A549 (cell line): ENCODE data around the gene EVC. TPM values are rescaled to one million over a fixed set of nuclear protein-coding genes. Genes with fewer than 3 reads are reported as not detected.

Experiments
- ATAC-seq, 2 experiments: fragments of 200-7000 bp in 1 of 2; fragments of >200 bp in 1 of 2; cut with Nextera tagmentation in 1 of 2; cut with Tn5 transposase in 1 of 2; 3 replicates each; pipeline versions ENCODE4 v1.8.0 to v1.9.1; 2018 to 2020; ENCODE audit warnings: mild to moderate bottlenecking in 1 of 2, moderate library complexity in 1 of 2
- CTCF ChIA-PET: fragments of 300-600 bp; sonication (Branson Sonifier 250); formaldehyde crosslinking; extraction: SDS; loops from one replicate; lab custom pipeline; 2021; ENCODE audit warnings: antibody characterized with exemption, inconsistent platforms; lab: Yijun Ruan, JAX
- POLR2A ChIA-PET: fragments of 350-600 bp; formaldehyde crosslinking; extraction: SDS; loops from one replicate; lab custom pipeline; 2021; ENCODE audit warnings: antibody characterized with exemption, inconsistent platforms; lab: Yijun Ruan, JAX
- DNase-seq, 2 experiments: peaks; one replicate each; pipeline versions ENCODE4 v3.0.0 to v3.0.0-alpha.2; 2011 to 2016; ENCODE audit warnings: low read depth in 1 of 2, low spot score in 1 of 2
- FAIRE-seq: peaks from 2 replicates; lab custom pipeline; 2011; peaks lifted over from hg19 to GRCh38; lab: Jason Lieb, UNC
- H3K27ac ChIP-seq, 2 experiments: fragments of >200 bp; sonication (Bioruptor Twin); formaldehyde crosslinking; 3 replicates each; pipeline ENCODE4 v1.5.1; 2016 to 2017
- H3K4me1 ChIP-seq: fragments of >200 bp; sonication (Bioruptor Twin); formaldehyde crosslinking; 3 replicates; pipeline ENCODE4 v1.6.1; 2016
- H3K4me2 ChIP-seq: fragments of >200 bp; sonication (Bioruptor Twin); formaldehyde crosslinking; 3 replicates; pipeline ENCODE4 v1.6.1; 2016
- H3K4me3 ChIP-seq: fragments of >200 bp; sonication (Bioruptor Twin); formaldehyde crosslinking; 3 replicates; pipeline ENCODE4 v1.5.1; 2016
- H3K9me3 ChIP-seq: fragments of >200 bp; sonication (Bioruptor Twin); formaldehyde crosslinking; 3 replicates; pipeline ENCODE4 v1.6.1; 2016
- CBX2 ChIP-seq: fragments of 200-600 bp; sonication (generic); IDR thresholded peaks from 2 replicates; pipeline ENCODE4 v1.6.1; 2016; ENCODE audit warnings: low read depth, mild to moderate bottlenecking, borderline replicate concordance
- CBX8 ChIP-seq: fragments of 200-600 bp; sonication (generic); IDR thresholded peaks from 2 replicates; pipeline ENCODE4 v1.6.1; 2016
- CHD2 ChIP-seq: fragments of 150-350 bp; IDR thresholded peaks from 2 replicates; pipeline ENCODE4 v1.6.1; 2014; ENCODE audit warnings: low read length; ENCODE audit not compliant: partially characterized antibody
- CHD4 ChIP-seq: fragments of 200-600 bp; sonication (generic); IDR thresholded peaks from 2 replicates; pipeline ENCODE4 v1.6.1; 2016; ENCODE audit warnings: antibody characterized with exemption, mild to moderate bottlenecking, borderline replicate concordance
- ESRRA ChIP-seq: fragments of 150-350 bp; IDR thresholded peaks from 2 replicates; pipeline ENCODE4 v1.6.1; 2014; ENCODE audit warnings: mild to moderate bottlenecking, low read length, borderline replicate concordance
- FOSB ChIP-seq: fragments of 250-450 bp; sonication (Bioruptor Pico); IDR thresholded peaks from 2 replicates; pipeline ENCODE4 v1.5.0; 2020; ENCODE audit warnings: mild to moderate bottlenecking, moderate library complexity
- FOXS1 ChIP-seq: fragments of 250-450 bp; sonication (Bioruptor Pico); IDR thresholded peaks from 2 replicates; pipeline ENCODE4 v1.5.0; 2020; ENCODE audit warnings: mild to moderate bottlenecking, moderate library complexity
- HES2 ChIP-seq: fragments of >200 bp; sonication (Bioruptor Twin); formaldehyde crosslinking; IDR thresholded peaks from 2 replicates; pipeline ENCODE4 v1.6.1; 2016
- HOXA7 ChIP-seq: fragments of 250-450 bp; sonication (Bioruptor Pico); IDR thresholded peaks from 2 replicates; pipeline ENCODE4 v1.5.0; 2020; ENCODE audit warnings: mild to moderate bottlenecking, moderate library complexity
- JUNB ChIP-seq: fragments of >200 bp; sonication (Bioruptor Twin); formaldehyde crosslinking; IDR thresholded peaks from 2 replicates; pipeline ENCODE4 v1.6.1; 2016
- KDM1A ChIP-seq: fragments of 200-600 bp; sonication (generic); IDR thresholded peaks from 2 replicates; pipeline ENCODE4 v1.6.1; 2016; ENCODE audit warnings: low read depth, mild to moderate bottlenecking
- MAFK ChIP-seq: fragments of 450-650 bp; IDR thresholded peaks from 2 replicates; pipeline ENCODE4 v1.6.1; 2014; ENCODE audit not compliant: partially characterized antibody
- NFE2L2 ChIP-seq: fragments of 150-350 bp; conservative IDR thresholded peaks from 2 replicates; pipeline ENCODE4 v1.6.1; 2014; ENCODE audit warnings: low read length
- PHF8 ChIP-seq: fragments of 200-600 bp; sonication (generic); IDR thresholded peaks from 2 replicates; pipeline ENCODE4 v1.6.1; 2016; ENCODE audit warnings: low read depth, mild to moderate bottlenecking, antibody characterized with exemption, moderate library complexity, borderline replicate concordance
- POLR2A ChIP-seq: IDR thresholded peaks from 2 replicates; pipeline ENCODE4 v1.6.1; 2012; ENCODE audit warnings: mild to moderate bottlenecking, low read length
- RAD21 ChIP-seq, 2 experiments: fragments of >200 bp in 1 of 2; sonication (Bioruptor Twin) in 1 of 2; formaldehyde crosslinking in 1 of 2; IDR thresholded peaks in 1 of 2; conservative IDR thresholded peaks in 1 of 2; 2 replicates in 1 of 2; 3 replicates in 1 of 2; pipeline ENCODE4 v1.6.1; 2012 to 2018; ENCODE audit warnings: inconsistent platforms in 1 of 2
- RCOR1 ChIP-seq: fragments of 150-350 bp; IDR thresholded peaks from 2 replicates; pipeline ENCODE4 v1.6.1; 2014; ENCODE audit warnings: antibody characterized with exemption, low read length, low read depth
- TP53 ChIP-seq: fragments of 250-450 bp; sonication (Bioruptor Pico); IDR thresholded peaks from 2 replicates; pipeline ENCODE4 v1.5.0; 2021; ENCODE audit warnings: mild to moderate bottlenecking, moderate library complexity
- ZNF302 ChIP-seq: fragments of 250-450 bp; sonication (Bioruptor Pico); IDR thresholded peaks from 2 replicates; pipeline ENCODE4 v1.9.0; 2021; ENCODE audit warnings: inconsistent platforms, mild to moderate bottlenecking, moderate library complexity
- WGBS: methylation state at CpG from one replicate; pipeline ENCODE4 v1.1.6; 2017; ENCODE audit errors: missing lambda C conversion rate; 5-methylcytosine and 5-hydroxymethylcytosine counted together
- polyA plus RNA-seq, 4 experiments: library from polyadenylated mRNA; depleted of rRNA in 3 of 4; stranded (reverse); fragments of >200 nt; fragmentation: RNase III in 1 of 4; extraction: RNeasy Plus Mini Kit Qiagen cat#74134 plus additional on column Dnase treatment in 1 of 4; gene quantifications; 2 replicates in 3 of 4; 3 replicates in 1 of 4; pipeline ENCODE4 v1.2.3, GENCODE V29; 2011 to 2017
- TF ChIP-seq, protein P1 (sequence below): fragments of 200-600 bp; sonication (generic); IDR thresholded peaks from 2 replicates; pipeline ENCODE4 v1.6.1; 2016; ENCODE audit warnings: antibody characterized with exemption, mild to moderate bottlenecking, moderate library complexity
- TF ChIP-seq, protein P2 (sequence below): IDR thresholded peaks from 2 replicates; pipeline ENCODE4 v1.6.1; 2012; ENCODE audit warnings: low read depth, borderline replicate concordance

EVC gene
- polyA plus RNA-seq, 2 of the 4 experiments (the other 2 are of a cell fraction): 3.0 to 5.5 TPM

DNA sequence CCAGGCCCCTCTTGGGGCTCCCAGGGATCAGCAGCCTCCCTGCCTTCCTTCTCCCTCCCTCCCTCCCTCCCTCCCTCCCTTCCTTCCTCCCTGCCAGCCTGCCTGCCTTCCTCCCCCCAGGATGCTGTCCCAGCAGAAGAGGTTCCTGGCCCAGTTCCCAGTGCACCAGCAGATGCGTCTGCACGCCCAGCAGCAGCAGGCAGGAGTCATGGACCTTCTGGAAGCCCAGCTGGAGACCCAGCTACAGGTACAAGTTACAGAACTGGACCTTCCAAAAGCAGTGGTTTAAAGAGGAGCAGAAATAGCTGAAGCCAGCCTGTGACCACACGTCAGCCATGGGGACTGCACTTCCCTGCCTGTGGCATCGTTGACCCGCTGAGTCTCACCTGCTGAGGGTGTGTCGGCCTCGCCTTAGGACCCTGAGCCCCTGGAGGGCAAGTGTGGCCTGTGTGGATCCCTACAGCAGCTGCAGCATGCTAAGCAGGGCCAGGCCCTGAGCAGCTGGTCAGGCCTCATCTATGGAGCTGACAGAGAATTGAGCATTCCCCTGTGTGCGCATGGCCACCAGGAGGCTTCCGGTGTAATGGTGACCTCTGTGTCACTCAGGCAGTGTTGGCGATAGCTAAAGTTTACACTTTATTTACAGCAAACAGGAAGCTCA is 97.2 kb downstream of the EVC start:
- Histone ChIP-seq H3K4me1 (no peaks in the 10 kb centered on the region), H3K4me3 (no peak overlapping the region), H3K27ac (no peak overlapping the region), H3K9me3 (peaks cover 5% of the 10 kb centered on the region; the same call in 1 of the 3 replicates), H3K4me2 (no peak overlapping the region)
- CTCF ChIA-PET: interaction anchor here (1.8 kb wide), 1 partner anchor 18 kb away, joined by 12 read pairs; no protein-coding TSS in a partner anchor
- POLR2A ChIA-PET: no interaction called here
- no peak for ATAC-seq
- no peak for DNase-seq
- no peak for FAIRE-seq
- TF ChIP-seq RAD21 (conservative IDR thresholded peaks at IDR 0.05 in 1 of 2, IDR thresholded peaks at IDR 0.05 in 1 of 2) (no peak), PHF8 (no peak), JUNB (no peak)
- TF ChIP-seq, protein P1, sequence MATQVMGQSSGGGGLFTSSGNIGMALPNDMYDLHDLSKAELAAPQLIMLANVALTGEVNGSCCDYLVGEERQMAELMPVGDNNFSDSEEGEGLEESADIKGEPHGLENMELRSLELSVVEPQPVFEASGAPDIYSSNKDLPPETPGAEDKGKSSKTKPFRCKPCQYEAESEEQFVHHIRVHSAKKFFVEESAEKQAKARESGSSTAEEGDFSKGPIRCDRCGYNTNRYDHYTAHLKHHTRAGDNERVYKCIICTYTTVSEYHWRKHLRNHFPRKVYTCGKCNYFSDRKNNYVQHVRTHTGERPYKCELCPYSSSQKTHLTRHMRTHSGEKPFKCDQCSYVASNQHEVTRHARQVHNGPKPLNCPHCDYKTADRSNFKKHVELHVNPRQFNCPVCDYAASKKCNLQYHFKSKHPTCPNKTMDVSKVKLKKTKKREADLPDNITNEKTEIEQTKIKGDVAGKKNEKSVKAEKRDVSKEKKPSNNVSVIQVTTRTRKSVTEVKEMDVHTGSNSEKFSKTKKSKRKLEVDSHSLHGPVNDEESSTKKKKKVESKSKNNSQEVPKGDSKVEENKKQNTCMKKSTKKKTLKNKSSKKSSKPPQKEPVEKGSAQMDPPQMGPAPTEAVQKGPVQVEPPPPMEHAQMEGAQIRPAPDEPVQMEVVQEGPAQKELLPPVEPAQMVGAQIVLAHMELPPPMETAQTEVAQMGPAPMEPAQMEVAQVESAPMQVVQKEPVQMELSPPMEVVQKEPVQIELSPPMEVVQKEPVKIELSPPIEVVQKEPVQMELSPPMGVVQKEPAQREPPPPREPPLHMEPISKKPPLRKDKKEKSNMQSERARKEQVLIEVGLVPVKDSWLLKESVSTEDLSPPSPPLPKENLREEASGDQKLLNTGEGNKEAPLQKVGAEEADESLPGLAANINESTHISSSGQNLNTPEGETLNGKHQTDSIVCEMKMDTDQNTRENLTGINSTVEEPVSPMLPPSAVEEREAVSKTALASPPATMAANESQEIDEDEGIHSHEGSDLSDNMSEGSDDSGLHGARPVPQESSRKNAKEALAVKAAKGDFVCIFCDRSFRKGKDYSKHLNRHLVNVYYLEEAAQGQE: no peak
- 88% methylated on average over 4 of the region's 10 CpGs for WGBS

DNA sequence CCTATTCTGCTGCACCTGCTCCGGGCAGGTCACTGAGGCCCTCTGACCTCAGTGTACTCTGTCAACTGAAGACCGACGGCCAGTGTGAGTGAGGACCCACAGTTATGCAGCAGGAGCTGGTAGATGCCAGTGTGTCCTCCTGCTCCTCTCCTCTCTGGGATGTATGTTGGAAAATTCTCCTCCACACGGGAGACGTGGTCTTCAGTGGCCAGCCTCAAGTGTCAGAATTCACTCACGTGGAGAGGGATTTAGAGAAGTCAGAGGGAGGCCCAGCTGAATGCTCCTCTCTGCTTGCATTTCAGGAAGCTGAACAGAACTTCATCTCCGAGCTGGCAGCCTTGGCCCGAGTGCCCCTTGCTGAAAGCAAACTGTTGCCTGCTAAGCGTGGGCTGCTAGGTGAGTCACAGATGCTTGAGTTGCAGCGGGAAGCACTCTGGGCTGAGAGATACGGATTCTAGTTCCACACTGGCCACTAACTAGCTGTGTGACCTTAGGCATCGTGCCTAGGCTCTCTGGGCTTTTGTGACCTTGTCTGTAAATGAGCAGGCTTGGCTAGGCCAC is 98.3 kb downstream of the EVC start:
- FAIRE-seq (no peak), ATAC-seq (no peak), DNase-seq (no peak)
- Histone ChIP-seq H3K9me3 (peaks cover 5% of the 10 kb centered on the region; the same call in 1 of the 3 replicates), H3K4me1 (no peaks in the 10 kb centered on the region), H3K4me2 (no peak overlapping the region), H3K27ac (no peak overlapping the region), H3K4me3 (no peak overlapping the region)
- no peak for TF ChIP-seq CHD2
- no peak for TF ChIP-seq HES2
- TF ChIP-seq ZNF302 (CRISPR knock-in tag): no peak
- TF ChIP-seq FOSB (CRISPR knock-in tag): no peak
- WGBS: 87% methylated on average over 6 of the region's 12 CpGs
- POLR2A ChIA-PET: no interaction called here
- CTCF ChIA-PET: no interaction called here

- no peak overlapping the region for H3K27ac ChIP-seq
- ChIA-PET CTCF (interaction anchor here (0.5 kb wide), 1 partner anchor 762 kb away, joined by 3 read pairs; no protein-coding TSS in a partner anchor), POLR2A (no interaction called here)
- no peak for ATAC-seq
- H3K4me2 ChIP-seq: no peak overlapping the region
- DNase-seq: no peak
- no peak for FAIRE-seq
- H3K4me3 ChIP-seq: no peak overlapping the region
- TF ChIP-seq HOXA7 (CRISPR knock-in tag): no peak
- no peak for TF ChIP-seq FOXS1 (CRISPR knock-in tag)
- no peak for TF ChIP-seq CBX8
- no peak for TF ChIP-seq CHD2
- TF ChIP-seq POLR2A: no peak
- no peak for TF ChIP-seq RCOR1
- no peak for TF ChIP-seq NFE2L2
- TF ChIP-seq CBX2: no peak
- TF ChIP-seq CHD4: no peak
- no peak for TF ChIP-seq ESRRA
- no peak for TF ChIP-seq TP53 (CRISPR knock-in tag)
- no peak for TF ChIP-seq MAFK
- TF ChIP-seq KDM1A: no peak
- TF ChIP-seq, protein P2, sequence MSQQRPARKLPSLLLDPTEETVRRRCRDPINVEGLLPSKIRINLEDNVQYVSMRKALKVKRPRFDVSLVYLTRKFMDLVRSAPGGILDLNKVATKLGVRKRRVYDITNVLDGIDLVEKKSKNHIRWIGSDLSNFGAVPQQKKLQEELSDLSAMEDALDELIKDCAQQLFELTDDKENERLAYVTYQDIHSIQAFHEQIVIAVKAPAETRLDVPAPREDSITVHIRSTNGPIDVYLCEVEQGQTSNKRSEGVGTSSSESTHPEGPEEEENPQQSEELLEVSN: no peak
- WGBS: 83% methylated on average over 1 of the region's 3 CpGs
- peaks cover 5% of the 10 kb centered on the region; the same call in 1 of the 3 replicates for H3K9me3 ChIP-seq
- H3K4me1 ChIP-seq: no peaks in the 10 kb centered on the region
Observed at GRCh38 chr4:5810151-5810550, 99.2 kb downstream of the EVC start.
